Pons (tissue), 1 donor: ENCODE data around the gene NME2.
"Not testable (repeated sequence)": the region's sequence is repeated elsewhere in the genome, so short reads cannot be mapped to it uniquely, and the experiment has no call there.

Experiments
- DNase-seq: peaks from one replicate; pipeline ENCODE4 v3.0.0-alpha.2; 2016; ENCODE audit warnings: low spot score

The NME2 gene

DNA sequence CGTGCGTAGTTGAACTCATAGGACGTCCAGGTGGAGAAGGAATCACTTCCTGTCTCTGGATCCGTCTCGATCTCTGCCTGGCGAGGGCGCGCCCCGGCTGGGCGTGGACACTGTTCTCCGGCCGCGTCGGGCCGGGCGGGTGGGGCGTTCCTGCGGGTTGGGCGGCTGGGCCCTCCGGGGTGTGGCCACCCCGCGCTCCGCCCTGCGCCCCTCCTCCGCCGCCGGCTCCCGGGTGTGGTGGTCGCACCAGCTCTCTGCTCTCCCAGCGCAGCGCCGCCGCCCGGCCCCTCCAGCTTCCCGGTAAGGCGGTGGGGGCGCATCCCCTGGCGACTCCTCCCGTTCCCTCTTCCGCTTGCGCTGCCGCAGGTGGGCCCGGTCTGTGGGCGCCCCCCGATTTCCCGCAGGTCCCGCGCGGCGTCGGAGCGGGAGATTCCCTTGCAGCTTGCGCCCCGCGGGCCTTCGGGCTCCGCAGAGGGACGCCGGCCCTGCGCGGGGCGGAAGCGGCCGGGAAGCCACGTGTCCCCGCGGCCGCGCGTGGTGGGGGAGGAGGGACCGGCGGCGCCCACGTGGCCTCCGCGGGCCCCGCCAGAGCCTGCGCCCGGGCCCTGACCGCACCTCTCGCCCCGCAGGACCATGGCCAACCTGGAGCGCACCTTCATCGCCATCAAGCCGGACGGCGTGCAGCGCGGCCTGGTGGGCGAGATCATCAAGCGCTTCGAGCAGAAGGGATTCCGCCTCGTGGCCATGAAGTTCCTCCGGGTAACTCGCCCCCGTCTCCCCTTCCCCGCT is at the start of gene NME2:
Gene NME2, plus strand, starts transcription at position 214 of the 789 bp plus-strand sequence. Its CDS starts 420 bp downstream, at position 634.
- DNase-seq: peak; percentile 77

DNA sequence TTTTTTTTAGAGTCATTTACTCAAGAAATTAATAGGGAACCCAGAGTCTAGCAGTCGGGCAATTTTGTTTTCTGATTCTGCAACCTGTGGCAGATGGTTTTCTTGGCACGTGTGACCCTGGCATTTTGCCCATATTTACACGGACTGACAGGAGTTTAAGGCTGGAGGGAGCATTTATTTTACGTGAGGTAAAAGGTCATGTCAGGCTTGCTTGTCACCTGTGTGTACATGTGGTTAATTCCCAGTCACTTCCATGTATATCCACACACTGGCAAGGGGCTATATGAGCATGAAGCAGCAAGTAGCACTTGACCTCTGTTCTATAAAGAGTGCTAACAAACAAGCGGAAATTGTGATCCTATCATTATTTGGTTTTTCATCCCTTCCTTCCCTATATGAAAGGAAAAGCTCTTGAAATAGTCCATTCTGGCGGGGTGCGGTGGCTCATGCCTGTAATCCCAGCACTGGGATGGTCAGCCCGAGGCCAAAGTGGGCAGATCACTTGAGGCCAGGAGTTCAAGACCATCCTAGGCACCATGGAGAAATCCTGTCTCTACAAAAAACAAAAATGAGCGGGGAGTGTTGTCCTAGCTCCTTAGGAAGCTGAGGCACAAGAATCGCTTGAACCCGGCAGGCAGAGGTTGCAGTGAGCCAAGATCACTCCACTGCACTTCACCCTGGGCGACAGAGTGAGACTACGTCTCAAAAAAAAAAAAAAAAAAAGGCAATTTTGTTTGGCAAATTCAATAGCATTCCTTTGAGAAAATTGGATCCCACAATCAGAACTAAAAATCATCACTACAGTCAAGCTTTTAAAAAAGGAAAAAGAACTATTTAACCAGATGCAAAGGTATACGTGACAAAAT is 47.6 kb upstream of the NME2 start:
- peak; percentile 25 for DNase-seq

DNA sequence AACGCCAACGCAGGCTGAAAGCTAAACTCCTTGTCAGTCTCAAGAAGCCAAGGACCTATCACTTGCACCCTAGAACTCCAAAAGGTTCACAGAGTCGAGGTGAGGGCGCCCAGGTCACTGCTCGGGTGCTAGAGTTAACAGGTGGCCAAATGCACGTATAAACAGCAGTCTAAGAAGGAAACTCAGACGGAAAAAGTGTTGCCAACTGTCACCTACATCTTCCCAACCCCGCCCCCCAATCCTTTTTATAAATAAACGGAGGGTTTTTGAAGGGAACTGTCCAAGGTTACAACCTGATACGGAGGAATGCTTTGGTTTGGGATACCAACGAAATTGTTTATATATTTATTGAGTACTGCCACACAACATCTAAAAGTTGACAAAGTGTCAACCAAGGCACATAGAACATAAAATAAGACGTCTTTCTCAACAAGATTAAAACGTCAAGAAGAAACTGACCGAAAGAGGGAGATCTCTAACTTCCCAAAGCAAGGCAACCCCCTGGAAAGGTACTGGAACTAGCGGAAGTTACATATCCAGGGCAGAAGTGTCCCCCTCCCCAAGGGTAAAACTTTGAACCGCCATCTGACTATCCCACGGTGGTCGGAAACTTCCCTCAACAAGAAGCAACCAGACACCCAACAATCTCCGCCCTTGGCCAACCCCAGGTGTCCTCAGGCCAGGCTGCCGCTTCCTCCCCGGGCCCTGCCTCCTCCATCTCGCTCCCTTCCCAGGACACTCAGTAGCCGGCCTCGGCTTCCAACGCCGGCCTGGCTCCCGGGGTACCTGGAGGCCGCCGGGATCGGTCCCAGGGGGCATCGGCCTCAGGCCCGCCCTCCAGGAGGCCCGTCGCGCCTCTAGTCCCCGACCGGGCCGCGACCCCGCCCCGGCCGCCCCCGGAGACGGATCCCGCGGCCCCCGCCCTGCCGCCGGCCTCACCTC is 46.5 kb upstream of the NME2 start:
- DNase-seq: peak; percentile 55

DNA sequence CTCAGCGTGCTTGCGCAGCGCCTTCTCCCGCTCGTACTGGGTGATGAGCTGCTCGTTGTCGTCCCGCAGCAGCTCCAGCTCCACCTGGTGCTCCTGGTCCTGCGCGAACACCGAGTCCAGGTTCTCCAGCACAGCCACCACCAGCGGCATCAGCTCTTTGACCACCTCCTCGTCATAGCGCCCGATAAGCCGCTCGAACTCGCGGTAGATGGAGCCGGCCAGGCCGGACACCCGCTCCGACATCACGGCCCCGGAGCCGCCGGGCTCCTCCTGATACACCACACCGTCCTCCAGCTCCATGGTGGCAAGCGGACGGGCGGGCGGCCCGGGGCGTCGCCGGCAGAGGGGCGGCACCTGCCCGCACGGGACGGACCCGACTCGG is 45.9 kb upstream of the NME2 start:
- no peak for DNase-seq

DNA sequence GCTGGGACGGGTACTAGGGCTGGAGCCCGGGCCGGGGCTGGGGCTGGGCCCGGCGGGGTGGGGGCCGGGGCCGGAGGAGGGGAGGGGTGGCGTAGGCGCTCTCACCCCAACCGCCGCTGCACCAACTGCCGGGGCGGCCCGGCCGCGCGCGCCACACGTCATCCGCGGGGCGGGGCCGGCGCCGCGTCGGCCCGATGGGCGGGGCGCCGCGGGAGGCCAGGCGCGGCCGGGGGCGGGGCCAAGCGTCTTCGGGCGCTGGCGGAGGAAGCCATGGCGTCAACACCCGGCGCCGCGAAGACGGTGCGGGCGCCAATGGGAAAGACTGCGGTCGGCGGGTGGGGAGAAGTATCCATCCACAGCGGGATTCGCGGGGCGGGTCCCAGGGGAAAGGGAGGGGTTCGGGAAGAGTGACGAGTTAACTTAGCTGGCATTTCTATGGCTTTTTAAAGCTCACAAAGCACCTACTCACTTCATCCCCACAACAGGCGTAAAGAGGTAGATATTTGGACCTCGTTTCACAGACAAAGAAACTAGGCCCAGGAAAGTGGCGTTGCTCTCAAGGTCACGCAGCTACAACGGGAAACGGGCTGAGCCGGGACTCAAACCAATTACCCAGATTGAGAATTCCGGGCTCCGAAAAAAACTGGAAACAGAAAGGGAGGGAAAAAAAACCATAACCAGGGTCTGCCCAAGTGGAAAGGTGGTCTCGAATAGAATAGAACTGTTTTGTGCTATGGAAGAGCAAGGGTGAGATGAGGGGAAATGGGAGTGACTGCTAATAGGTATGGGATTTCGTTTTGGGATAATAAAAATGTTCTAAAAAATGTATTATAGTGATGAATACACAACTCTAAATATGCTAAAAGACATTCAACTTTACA is 45.2 kb upstream of the NME2 start, which contains the start of gene SPAG9:
Gene SPAG9, minus strand, starts transcription at position 130 of the 881 bp plus-strand sequence. CDS start 212 bp downstream, outside the sequence.
- peak; percentile 88 for DNase-seq

DNA sequence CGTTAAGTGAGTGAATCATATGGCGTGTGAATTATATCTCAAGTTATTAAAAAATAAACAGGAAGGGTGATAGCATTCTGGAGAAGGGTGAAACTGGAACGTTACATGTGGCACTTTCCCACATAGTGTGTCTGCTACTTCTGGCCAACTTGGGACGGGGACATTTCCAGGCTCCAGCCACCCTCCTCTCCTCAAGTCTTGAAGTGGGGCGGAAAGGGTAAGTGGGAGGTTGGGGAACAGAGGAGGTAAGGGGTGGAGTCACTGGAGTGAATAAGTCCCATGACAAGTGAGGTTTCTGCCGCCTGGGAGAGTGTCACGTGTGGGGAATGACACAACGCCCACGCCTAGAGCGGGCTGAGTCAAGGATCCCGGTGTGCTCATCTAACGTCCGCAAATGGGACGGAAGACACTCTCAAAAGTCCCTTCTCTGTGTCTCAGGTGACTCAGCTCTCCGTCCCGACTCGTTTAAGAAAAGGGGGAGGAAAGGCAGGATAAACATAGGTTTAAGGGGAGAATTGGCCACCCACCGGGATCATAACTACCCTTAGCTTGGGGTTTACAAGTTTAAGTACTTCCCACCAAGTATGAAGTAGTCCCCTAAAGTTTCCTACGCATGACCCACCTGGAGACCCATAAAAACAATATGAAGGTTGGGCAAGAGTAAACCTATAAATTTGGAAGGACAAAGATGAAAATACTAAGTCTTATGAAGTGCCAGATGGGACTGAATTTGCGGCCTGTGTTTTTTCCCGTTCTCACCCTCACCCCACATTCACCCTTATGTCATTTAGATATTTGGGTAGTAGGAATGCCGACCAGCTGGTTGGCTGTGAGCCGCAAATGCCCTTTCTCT is 44.4 kb upstream of the NME2 start:
- peak; percentile 88 for DNase-seq

DNA sequence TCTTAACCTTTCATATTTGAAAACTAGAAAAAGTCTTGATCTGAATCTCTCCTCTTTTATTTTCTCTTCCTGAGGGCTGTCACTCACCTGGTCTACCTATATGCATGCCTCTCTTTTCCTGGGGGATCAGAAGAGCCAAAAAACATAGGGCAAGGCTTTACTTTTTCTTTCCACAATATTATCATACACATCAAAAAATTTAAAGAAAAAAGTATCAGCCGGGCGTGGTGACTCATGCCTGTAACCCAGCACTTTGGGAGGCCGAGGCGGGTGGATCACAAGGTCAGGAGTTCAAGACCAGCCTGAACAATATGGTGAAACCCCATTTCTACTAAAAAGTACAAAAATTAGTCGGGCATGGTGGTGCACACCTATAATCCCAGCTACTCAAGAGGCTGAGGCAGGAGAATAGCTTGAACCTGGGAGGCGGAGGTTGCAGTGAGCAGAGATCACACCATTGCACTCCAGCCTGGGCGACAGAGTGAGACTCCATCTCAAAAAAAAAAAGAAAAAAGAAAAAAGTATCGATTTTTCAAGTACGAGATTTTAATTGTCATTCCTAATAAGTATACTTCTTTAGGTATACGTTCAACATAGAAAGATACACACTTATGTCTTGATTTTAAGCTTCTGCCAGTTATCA is 43.6 kb upstream of the NME2 start:
- not testable (repeated sequence) for DNase-seq

DNA sequence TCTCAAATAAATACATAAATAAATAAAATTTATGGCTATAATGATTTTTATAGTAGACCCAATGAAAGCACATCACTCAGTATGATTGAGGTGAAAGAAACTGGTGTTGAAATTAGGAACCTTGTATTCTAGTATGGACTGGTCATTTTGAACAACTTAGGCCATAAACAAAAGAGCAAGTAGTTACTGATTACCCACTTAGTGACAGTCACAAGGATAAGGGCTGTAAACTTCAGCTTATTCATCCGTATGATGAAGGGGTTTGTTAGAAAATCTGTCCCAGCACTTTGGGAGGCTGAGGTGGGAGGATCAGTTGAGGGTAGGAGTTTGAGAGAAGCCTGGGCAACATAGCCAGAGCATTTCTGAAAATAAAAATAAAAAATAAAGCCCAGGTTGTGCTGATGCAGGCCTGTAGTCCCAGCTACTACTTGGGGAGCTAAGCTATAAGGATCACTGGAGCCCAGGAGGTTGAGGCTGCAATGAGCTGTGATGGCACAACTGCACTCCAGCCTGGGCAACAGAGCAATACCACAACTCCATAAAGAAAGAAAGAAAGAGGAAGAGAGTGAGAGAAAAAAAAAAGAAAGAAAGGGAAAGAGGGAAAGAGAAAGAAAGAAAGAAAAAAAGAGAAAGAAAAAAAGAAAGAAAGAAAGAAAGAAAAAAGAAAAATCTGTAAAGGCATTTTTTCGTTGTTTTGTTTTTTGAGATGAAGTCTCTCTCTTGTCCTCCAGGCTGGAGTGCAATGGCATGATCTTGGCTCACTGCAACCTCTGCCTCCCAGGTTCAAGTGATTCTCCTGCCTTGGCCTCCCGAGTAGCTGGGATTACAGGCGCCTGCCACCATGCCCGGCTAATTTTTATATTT is 41.3 kb upstream of the NME2 start:
- DNase-seq: no peak

DNA sequence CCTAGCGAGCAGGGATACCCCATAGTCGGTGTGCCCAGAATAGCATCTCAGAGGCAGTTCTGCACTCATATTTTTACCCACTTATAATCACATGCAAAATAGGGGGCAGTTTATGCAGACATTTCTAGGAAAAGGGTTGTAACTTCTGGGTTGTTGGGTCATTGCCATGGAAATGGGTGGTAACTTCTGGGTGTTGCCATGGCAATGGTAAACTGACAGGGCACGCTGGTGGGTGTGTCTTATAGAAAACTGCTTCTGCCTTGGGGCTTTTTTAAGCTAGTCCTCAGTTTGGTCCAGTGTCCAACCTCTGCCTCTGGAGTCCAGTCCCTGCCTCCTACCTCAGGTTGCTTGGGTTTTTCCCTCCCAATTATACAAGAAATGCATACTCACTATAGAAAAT is 38.1 kb upstream of the NME2 start:
- no peak for DNase-seq

DNA sequence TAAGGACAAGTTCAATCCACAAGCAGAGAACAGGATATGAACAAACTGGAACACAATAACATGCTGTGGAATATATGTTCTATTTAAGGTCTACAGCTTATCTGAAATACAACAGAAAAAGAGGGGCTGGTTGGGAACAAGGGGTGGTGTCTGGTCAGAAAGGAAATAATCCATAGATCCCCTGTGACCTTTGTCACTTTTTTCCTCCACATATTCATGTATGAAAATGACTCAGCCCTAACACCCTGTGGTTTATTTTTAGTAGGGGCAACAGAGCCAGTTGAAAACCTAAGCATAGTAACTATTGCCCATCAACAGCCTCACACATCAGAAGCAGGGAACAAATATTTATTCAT is 33.3 kb upstream of the NME2 start:
- DNase-seq: no peak

DNA sequence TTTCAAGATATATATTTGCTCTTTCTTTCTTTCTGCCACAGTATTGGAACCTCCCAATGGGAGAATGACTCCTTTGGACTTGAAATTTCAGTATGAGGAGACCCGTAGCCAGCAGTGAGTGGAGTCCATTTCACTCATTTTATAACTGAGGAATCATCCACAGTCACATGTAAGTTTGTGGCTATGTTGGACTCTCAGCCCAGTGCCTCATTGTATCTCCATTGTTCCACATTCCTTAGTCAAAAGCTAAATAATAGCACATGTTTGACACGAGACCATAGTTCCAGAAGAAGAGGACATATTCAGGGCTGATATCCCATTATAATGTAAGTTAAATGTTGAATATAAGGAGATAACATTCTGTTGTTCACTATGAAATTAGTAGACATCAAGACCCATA is 32.8 kb upstream of the NME2 start:
- no peak for DNase-seq

DNA sequence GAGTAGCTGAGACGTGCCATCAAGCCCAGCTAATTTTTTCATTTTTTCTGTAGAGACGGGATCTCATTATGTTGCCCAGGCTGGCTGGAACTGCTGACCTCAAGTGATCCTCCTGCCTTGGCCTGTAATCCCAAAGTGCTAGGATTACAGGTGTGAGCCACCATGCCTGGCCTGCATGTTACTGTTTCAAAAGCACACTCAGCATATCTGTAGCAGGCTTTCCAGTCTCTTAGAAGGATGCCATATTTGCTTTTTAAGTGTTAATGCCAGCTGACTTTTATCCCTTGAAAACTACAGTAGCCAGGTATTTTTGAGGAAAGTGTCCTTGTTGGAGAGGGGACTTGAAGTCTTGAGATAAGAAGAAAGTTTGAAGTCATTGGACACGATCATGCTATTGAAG is 30.3 kb upstream of the NME2 start:
- no peak for DNase-seq

DNA sequence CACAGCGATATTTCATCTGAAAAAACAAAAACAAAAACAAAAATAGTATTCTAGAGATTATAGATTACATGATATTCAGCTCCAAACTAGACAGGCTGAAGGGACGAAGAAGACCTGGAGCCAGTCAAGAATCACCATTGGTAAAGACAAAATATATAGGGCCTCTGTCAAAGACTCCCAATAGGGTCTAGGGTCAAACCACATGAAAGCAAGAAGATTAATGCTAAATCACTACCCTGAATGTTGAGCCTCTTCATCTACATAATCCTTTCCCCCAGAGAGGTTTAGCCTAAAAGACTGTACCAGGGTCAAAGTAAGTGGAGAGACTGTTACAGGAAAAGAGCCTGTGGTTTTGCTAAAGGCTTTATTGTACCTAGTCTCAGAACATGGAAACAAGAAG is 23.6 kb upstream of the NME2 start:
- DNase-seq: no peak

DNA sequence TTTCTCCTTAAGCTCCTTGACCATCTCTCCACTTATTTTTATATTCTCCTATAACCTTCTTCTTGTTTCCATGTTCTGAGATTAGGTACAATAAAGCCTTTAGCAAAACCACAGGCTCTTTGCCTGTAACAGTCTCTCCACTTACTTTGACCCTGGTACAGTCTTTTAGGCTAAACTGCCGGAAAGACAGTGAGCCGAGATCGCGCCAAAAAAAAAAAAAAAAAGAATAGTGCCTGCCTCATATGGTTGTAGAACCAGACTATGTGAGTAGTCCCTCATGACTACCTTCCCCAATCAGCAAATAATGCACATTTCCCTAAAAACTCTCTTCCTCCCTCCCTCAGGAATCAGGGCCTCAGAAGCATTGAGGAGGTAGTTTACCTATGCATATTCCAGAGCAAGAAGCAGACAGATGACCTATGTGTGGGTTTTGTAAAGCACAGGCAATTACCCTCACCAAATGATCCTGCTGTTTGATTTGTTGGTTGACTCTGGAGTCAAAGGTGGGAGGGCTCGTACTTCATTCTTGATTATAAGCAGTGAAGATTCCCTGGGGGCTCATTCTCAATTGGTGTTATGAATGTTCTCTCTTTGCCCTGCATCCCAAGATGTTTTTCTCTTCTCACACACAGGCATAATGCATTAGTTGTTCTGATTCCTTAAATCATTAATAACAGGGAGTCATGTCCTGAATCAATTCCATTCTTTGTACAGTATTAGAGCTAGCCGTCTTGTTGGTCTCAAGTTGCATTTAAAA is 21.8 kb upstream of the NME2 start:
- DNase-seq: no peak

DNA sequence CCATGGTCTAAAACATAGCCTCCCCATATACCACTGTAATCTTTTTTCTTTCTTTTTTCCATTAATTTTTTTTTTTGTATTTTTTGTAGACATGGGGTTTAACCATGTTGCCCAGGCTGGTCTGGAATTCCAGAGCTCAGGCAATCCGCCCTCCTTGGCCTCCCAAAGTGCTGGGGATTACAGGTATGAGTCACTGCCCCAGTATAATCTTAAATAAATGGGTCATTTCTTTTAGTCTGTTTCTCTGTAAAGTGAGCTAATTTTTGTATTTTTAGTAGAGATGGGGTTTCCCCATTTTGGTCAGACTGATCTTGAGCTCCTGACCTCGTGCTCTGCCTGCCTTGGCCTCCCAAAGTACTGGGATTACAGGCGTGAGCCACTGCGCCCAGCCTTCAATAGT is 18.6 kb upstream of the NME2 start:
- DNase-seq: no peak

DNA sequence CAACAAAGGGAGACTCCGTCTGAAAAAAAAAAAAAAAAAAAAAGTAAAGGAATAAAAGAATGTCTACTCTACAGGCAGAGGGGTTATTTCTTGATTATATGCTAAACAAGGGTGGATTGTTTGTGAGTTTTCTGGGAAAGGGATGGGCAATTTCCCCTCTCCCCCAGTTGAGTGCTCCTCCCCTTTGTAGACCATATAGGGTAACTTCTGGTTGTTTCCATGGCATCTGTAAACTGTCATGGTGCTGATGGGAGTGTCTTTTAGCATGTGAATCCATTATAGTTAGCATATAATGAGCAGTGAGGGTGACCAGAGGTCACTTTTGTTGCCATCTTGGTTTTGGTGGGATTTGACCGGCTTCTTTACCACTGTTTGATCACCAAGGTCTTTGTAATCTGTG is 17.0 kb upstream of the NME2 start:
- DNase-seq: no peak

DNA sequence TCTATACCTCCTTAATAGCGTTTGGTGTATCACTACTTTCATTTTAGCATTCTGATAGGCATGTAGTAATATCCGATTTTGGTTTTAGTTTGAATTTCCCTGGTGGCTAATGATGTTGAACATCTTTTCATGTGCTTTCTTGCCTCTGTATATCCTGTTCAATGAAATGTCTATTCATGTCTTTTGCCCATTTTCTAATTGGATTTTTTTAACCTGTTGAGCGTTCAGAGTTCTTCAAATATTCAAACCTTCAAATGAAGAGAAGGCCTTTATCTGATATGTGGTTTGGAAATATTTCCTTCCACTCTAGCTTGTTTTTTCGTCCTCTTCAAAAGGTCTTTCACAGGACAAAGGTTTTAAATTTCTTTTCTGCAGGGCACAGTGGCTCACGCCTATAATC is 15.3 kb upstream of the NME2 start:
- DNase-seq: no peak

DNA sequence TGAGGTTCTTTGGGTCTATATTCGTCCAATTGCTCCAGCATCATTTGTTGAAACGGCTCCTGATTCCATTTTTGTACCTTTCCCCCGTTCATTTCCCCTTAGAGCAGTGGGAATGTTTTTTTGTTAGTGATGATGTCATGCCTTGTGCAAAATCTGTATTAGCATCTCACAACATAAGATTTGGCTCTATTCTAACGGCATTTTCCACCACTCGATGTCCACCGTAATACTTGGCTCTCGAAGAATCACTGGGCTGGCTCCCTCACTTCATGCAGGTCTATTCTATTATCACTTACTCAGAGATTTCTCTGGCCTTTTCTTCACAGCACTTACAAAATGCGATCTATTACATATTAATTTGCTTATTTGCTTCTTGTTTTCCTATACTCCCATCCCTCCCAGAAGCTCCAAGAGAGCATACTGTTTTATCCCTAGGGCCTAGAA is 13.4 kb upstream of the NME2 start:
- no peak for DNase-seq
